Gastrocnemius medialis (tissue), 4 donors: ENCODE data around the gene BAMBI. TPM values are rescaled to one million over a fixed set of nuclear protein-coding genes. Genes with fewer than 3 reads are reported as not detected.
A peak's percentile ranks its signal among the peaks of the same experiment; 100 is the strongest.

Experiments used
- ATAC-seq, 2 donors: fragments of 150-250 bp; one replicate each; pipeline ENCODE4 v1.9.1; 2016
- DNase-seq, 2 donors: peaks; one replicate each; pipeline ENCODE4 v3.0.0-alpha.2; 2019
- H3K27ac ChIP-seq, 4 donors: fragments of 200-600 bp; sonication (generic); 1 replicate in 1 of 4; 2 replicates in 3 of 4; pipeline ENCODE4 v1.5.1; 2016 to 2018; ENCODE audit warnings: mild to moderate bottlenecking in 2 of 4, moderate library complexity in 1 of 4
- H3K27me3 ChIP-seq, 3 donors: fragments of 200-600 bp; sonication (generic) in 2 of 3; 1 replicate in 1 of 3; 2 replicates in 2 of 3; pipeline versions ENCODE4 v1.5.1 to v1.6.0; 2016 to 2019; ENCODE audit warnings: mild to moderate bottlenecking in 1 of 3, moderate library complexity in 1 of 3
- H3K36me3 ChIP-seq, 2 donors: fragments of 200-600 bp; sonication (generic) in 1 of 2; one replicate each; pipeline ENCODE4 v1.5.1; 2017 to 2018
- H3K4me1 ChIP-seq, 2 donors: fragments of 200-600 bp; sonication (generic) in 1 of 2; one replicate each; pipeline ENCODE4 v1.5.1; 2016 to 2017; ENCODE audit warnings: mild to moderate bottlenecking in 2 of 2
- H3K4me3 ChIP-seq, 4 donors: fragments of 200-600 bp; sonication (generic) in 3 of 4; 1 replicate in 1 of 4; 2 replicates in 3 of 4; pipeline ENCODE4 v1.5.1; 2016 to 2019; ENCODE audit warnings: mild to moderate bottlenecking in 2 of 4
- H3K9me3 ChIP-seq, 3 donors: fragments of 200-600 bp; sonication (generic) in 2 of 3; 1 replicate in 1 of 3; 2 replicates in 2 of 3; pipeline ENCODE4 v1.5.1; 2016 to 2019
- POLR2A ChIP-seq, 2 donors: fragments of 450-650 bp; IDR thresholded peaks; one replicate each; pipeline ENCODE4 v1.6.1; 2017; ENCODE audit warnings: antibody characterized with exemption in 2 of 2, mild to moderate bottlenecking in 2 of 2, moderate library complexity in 2 of 2
- in situ Hi-C, 4 donors: fragments of 200-750 bp; cut with MboI; loops; one replicate each; pipeline versions ENCODE4 v1.15.0 to v1.8.0; 2017; ENCODE audit warnings: low sequenced_read_pairs in 4 of 4
- intact Hi-C: fragments of 100-400 bp; cut with DNase I; formaldehyde crosslinking; loops from one replicate; pipeline ENCODE4 v1.15.1; 2023; ENCODE audit warnings: low total_unique reads
- total RNA-seq, 4 donors: library from RNA; depleted of rRNA; stranded (reverse); fragments of >200 nt; gene quantifications; one replicate each; pipeline versions ENCODE4 v1.1.0 to v1.2.3, GENCODE V29; 2016
- TF ChIP-seq, protein P1 (sequence below), 5 experiments: fragments of 450-650 bp in 3 of 5; fragments of 200-600 bp in 2 of 5; sonication (generic) in 2 of 5; IDR thresholded peaks in 4 of 5; conservative IDR thresholded peaks in 1 of 5; 1 replicate in 4 of 5; 2 replicates in 1 of 5; pipeline ENCODE4 v1.5.1; 2016 to 2019; ENCODE audit warnings: antibody characterized with exemption in 5 of 5, mild to moderate bottlenecking in 3 of 5, moderate library complexity in 3 of 5

Gene BAMBI
- total RNA-seq, 4 donors from 2014 or later, result 0.31 to 1.8 (median 0.82) TPM; not detected in 1

- H3K27ac ChIP-seq, result no peak overlapping the region
- DNase-seq, result no peak
- intact Hi-C loops, result loop anchor here (5.0 to 10.0 kb wide), 4 partner anchors 218 to 1820 kb away; no protein-coding TSS in a partner anchor
- H3K27me3 ChIP-seq, result peaks cover 5 to 22% (median 6%) of the 10 kb centered on the region in 3 donors
- H3K4me1 ChIP-seq, result peaks cover 18 to 20% of the 10 kb centered on the region in 2 donors
- H3K9me3 ChIP-seq, result no peaks in the 10 kb centered on the region
- no peak overlapping the region for H3K4me3 ChIP-seq
- ATAC-seq, result no peak
- no peak for TF ChIP-seq POLR2A (IDR thresholded peaks at IDR 0.05)
- TF ChIP-seq, protein P1, sequence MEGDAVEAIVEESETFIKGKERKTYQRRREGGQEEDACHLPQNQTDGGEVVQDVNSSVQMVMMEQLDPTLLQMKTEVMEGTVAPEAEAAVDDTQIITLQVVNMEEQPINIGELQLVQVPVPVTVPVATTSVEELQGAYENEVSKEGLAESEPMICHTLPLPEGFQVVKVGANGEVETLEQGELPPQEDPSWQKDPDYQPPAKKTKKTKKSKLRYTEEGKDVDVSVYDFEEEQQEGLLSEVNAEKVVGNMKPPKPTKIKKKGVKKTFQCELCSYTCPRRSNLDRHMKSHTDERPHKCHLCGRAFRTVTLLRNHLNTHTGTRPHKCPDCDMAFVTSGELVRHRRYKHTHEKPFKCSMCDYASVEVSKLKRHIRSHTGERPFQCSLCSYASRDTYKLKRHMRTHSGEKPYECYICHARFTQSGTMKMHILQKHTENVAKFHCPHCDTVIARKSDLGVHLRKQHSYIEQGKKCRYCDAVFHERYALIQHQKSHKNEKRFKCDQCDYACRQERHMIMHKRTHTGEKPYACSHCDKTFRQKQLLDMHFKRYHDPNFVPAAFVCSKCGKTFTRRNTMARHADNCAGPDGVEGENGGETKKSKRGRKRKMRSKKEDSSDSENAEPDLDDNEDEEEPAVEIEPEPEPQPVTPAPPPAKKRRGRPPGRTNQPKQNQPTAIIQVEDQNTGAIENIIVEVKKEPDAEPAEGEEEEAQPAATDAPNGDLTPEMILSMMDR (IDR thresholded peaks at IDR 0.05 in 4 of 5, conservative IDR thresholded peaks at IDR 0.05 in 1 of 5), result no peak
- no peaks in the 10 kb centered on the region for H3K36me3 ChIP-seq
- in situ Hi-C loops, result no loop called here
Observed at GRCh38 chr10:28674782-28675181, 2.5 kb upstream of the BAMBI start.

DNA sequence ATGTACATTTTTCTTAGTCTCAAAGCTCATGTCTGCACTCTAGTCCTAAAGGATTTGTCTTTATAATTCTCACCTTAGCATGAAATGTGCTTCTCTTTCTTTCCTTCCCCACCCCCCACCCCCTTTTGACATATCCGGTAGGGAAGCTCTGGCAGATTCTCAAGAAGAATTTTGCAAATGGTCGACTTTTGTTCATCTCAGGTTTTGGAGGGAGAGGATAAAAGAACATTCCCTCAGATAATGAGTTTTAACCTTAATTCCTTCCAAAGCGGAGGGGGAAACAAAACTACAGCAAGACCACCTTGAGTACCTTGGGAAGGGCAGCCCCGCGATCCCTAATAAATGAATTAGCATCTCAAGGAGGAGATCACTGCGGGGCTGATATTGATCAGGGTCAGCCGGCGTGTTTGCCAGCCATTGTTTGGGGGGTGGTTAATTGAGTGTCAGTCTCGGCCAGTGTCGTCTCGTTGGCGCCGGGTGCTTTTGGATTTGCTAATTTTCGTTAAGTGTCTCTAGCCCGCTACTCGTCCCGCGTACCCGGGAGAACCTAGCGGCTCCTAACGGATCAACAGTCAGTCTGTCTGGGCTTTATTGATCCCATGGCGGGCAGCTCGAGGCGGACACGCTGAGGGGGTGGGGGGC, 874 bp upstream of the BAMBI start:
- peaks cover 18 to 21% of the 10 kb centered on the region in 2 donors for H3K4me1 ChIP-seq
- H3K9me3 ChIP-seq, result no peaks in the 10 kb centered on the region
- no peaks in the 10 kb centered on the region for H3K36me3 ChIP-seq
- peak overlapping the region; percentile 56 to 83 (median 70) for H3K4me3 ChIP-seq
- TF ChIP-seq POLR2A (IDR thresholded peaks at IDR 0.05), result no peak
- TF ChIP-seq, protein P1 (IDR thresholded peaks at IDR 0.05 in 4 of 5, conservative IDR thresholded peaks at IDR 0.05 in 1 of 5), result no peak
- DNase-seq (no peak), ATAC-seq (peak in 1 of 2 donors; percentile 23)
- peaks cover 0 to 13% (median 0%) of the 10 kb centered on the region in 3 donors for H3K27me3 ChIP-seq
- peak overlapping the region in 1 of 4 donors; percentile 55 for H3K27ac ChIP-seq
- intact Hi-C loops (loop anchor here (2.0 to 10.0 kb wide), 5 partner anchors 142 to 1822 kb away; no protein-coding TSS in a partner anchor), in situ Hi-C loops (no loop called here)

- peak overlapping the region; percentile 63 to 76 (median 66) for H3K4me3 ChIP-seq
- no peaks in the 10 kb centered on the region for H3K36me3 ChIP-seq
- ATAC-seq, result peak; percentile 17 to 30
- TF ChIP-seq POLR2A (IDR thresholded peaks at IDR 0.05), result no peak
- TF ChIP-seq, protein P1 (IDR thresholded peaks at IDR 0.05 in 4 of 5, conservative IDR thresholded peaks at IDR 0.05 in 1 of 5), result no peak
- H3K27me3 ChIP-seq, result peaks cover 0 to 13% (median 4%) of the 10 kb centered on the region in 3 donors
- no peaks in the 10 kb centered on the region for H3K9me3 ChIP-seq
- DNase-seq, result no peak
- H3K4me1 ChIP-seq, result peaks cover 18 to 21% of the 10 kb centered on the region in 2 donors
- in situ Hi-C loops, result no loop called here
- peak overlapping the region in 3 of 4 donors; percentile 28 to 67 (median 62) for H3K27ac ChIP-seq
- intact Hi-C loops, result loop anchor here (1.0 to 10.0 kb wide), 6 partner anchors 143 to 1823 kb away; no protein-coding TSS in a partner anchor
Observed at GRCh38 chr10:28677888-28678686, 766 bp downstream of the BAMBI start.

DNA sequence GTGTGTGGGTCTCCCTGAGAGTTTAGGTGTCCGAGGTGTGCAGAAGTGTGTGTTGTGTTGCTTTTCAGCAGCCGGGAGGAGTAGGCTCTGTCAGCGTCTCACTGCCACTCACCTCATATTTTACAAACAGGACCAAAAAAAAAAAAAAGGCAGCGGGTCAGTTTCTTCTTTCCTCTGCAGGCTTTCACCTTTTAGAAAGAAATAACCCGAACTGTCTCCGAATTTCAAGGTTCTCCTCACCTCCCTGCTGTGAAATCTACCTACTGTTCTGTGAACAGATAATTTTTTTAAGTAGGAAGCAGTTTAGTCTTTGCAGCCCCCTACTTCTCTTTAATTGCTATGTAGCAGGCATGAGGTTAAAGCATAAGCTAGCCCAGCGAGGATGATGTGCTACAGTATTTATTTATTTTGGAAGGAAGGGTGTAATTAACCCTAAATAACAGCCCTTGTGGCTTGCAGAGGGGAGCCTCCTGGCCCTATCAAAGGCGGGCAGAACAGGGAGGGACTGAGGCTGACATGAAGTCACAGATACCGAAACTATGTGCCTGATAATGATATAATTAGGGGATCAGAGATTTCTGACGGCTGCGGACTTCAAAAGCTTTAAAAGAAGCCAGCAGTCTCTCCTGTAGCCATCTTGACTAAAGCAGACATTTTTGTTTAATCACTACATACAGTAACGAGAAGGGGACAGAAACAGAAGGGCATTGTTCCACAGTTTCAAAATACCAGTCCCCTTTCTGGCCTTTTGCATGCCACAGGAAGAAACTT, 1.6 kb downstream of the BAMBI start:
- ATAC-seq (no peak), DNase-seq (no peak)
- intact Hi-C loops, result loop anchor here (5.0 to 10.0 kb wide), 4 partner anchors 213 to 1824 kb away; no protein-coding TSS in a partner anchor
- Histone ChIP-seq H3K9me3 (no peaks in the 10 kb centered on the region), H3K27ac (no peak overlapping the region), H3K4me3 (peak overlapping the region; percentile 63 to 76 (median 66)), H3K36me3 (no peaks in the 10 kb centered on the region), H3K4me1 (peaks cover 18 to 21% of the 10 kb centered on the region in 2 donors), H3K27me3 (peaks cover 0 to 13% (median 4%) of the 10 kb centered on the region in 3 donors)
- in situ Hi-C loops, result no loop called here
- TF ChIP-seq, protein P1 (IDR thresholded peaks at IDR 0.05 in 4 of 5, conservative IDR thresholded peaks at IDR 0.05 in 1 of 5), result no peak
- no peak for TF ChIP-seq POLR2A (IDR thresholded peaks at IDR 0.05)
